ENCODE measurements around the gene MAGEB2.

MAGEB2 gene

GRCh38 chrX:30248854-30249253, 33.5 kb downstream of the MAGEB2 start:
- no peaks in the 10 kb centered on the region for H3K4me1 Mint-ChIP-seq
- no peak overlapping the region for H3K27ac Mint-ChIP-seq
- H3K27me3 Mint-ChIP-seq = no peaks in the 10 kb centered on the region
- H3K9me3 Mint-ChIP-seq = no peaks in the 10 kb centered on the region
- H3K36me3 Mint-ChIP-seq = no peaks in the 10 kb centered on the region
- no peak overlapping the region for H3K4me3 Mint-ChIP-seq

- no peaks in the 10 kb centered on the region for H3K4me1 Mint-ChIP-seq
- no peaks in the 10 kb centered on the region for H3K9me3 Mint-ChIP-seq
- no peak overlapping the region for H3K27ac Mint-ChIP-seq
- no peaks in the 10 kb centered on the region for H3K36me3 Mint-ChIP-seq
- no peaks in the 10 kb centered on the region for H3K27me3 Mint-ChIP-seq
- H3K4me3 Mint-ChIP-seq = no peak overlapping the region
Measured at GRCh38 chrX:30253257-30253656, 37.9 kb downstream of the MAGEB2 start.

GRCh38 chrX:30259927-30260326, 44.6 kb downstream of the MAGEB2 start:
- no peak overlapping the region for H3K4me3 Mint-ChIP-seq
- no peaks in the 10 kb centered on the region for H3K36me3 Mint-ChIP-seq
- no peaks in the 10 kb centered on the region for H3K9me3 Mint-ChIP-seq
- H3K27ac Mint-ChIP-seq = no peak overlapping the region
- no peaks in the 10 kb centered on the region for H3K4me1 Mint-ChIP-seq
- no peaks in the 10 kb centered on the region for H3K27me3 Mint-ChIP-seq

- Mint-ChIP-seq H3K9me3 (no peaks in the 10 kb centered on the region), H3K4me1 (no peaks in the 10 kb centered on the region), H3K36me3 (no peaks in the 10 kb centered on the region), H3K27ac (no peak overlapping the region), H3K4me3 (no peak overlapping the region), H3K27me3 (peaks cover 2% of the 10 kb centered on the region)
Measured at GRCh38 chrX:30261012-30261411, 45.6 kb downstream of the MAGEB2 start.

- Mint-ChIP-seq H3K27ac (no peak overlapping the region), H3K4me3 (no peak overlapping the region)
Measured at GRCh38 chrX:30262763-30263162, 47.4 kb downstream of the MAGEB2 start.

More at GRCh38 chrX:30262763-30263162, 47.4 kb downstream of the MAGEB2 start:
- no peaks in the 10 kb centered on the region for H3K36me3 Mint-ChIP-seq
- no peaks in the 10 kb centered on the region for H3K9me3 Mint-ChIP-seq
- no peaks in the 10 kb centered on the region for H3K4me1 Mint-ChIP-seq
- H3K27me3 Mint-ChIP-seq = peaks cover 2% of the 10 kb centered on the region

All from activated naive CD4-positive, alpha-beta T cell treated with anti-CD3 and anti-CD28 coated beads, Interleukin-2, amount 50 U/mL, for 24 hours (primary cell).